Measurements from ENCODE around the gene DNTT. TPM values are rescaled to one million over a fixed set of nuclear protein-coding genes. Genes with fewer than 3 reads are reported as not detected.

The DNTT gene
- total and polyA plus RNA-seq, 2 of the 13 experiments (the other 11 are each of a cell fraction or from before 2014, with no cell fraction given), result not detected

- no peak overlapping the region for H2AFZ ChIP-seq (ENCODE audit: low read length)
- no peak overlapping the region for H3K9ac ChIP-seq (ENCODE audit: insufficient read depth, low read depth, low read length)
- ChIA-PET CTCF (ENCODE audit: low intra/inter-chr PET ratio, low total read pairs) (no interaction called here), POLR2A (no interaction called here)
- in situ Hi-C loops (cut with HindIII; ENCODE audit: extremely low pct_ligation_motif_present, low pct_unique_long_range_greater_than_20kb) (no loop called here), intact Hi-C loops (cut with micrococcal nuclease; ENCODE audit: unreplicated experiment) (no loop called here)
- TF ChIP-seq ZNF354B (CRISPR knock-in tag; IDR thresholded peaks at IDR 0.05) (no peak), CREBL2 (CRISPR knock-in tag; IDR thresholded peaks at IDR 0.05; ENCODE audit: borderline replicate concordance) (no peak), ZNF274 (CRISPR knock-in tag; IDR thresholded peaks at IDR 0.05) (no peak), KAT7 (CRISPR knock-in tag; IDR thresholded peaks at IDR 0.05; ENCODE audit: borderline replicate concordance) (no peak), ISX (CRISPR knock-in tag; conservative IDR thresholded peaks at IDR 0.05) (no peak), HMGA1 (CRISPR knock-in tag; conservative IDR thresholded peaks at IDR 0.05) (no peak), AHDC1 (CRISPR knock-in tag; IDR thresholded peaks at IDR 0.05; ENCODE audit: borderline replicate concordance) (no peak), ASH2L (IDR thresholded peaks at IDR 0.05; ENCODE audit: insufficient read length, low read depth, low read length) (no peak), GABPB1 (CRISPR knock-in tag; IDR thresholded peaks at IDR 0.05) (no peak), ZNF747 (CRISPR knock-in tag; IDR thresholded peaks at IDR 0.05; ENCODE audit: borderline replicate concordance) (no peak), FOXO1 (CRISPR knock-in tag; IDR thresholded peaks at IDR 0.05) (no peak), MXD1 (CRISPR knock-in tag; IDR thresholded peaks at IDR 0.05) (no peak), SETDB1 (CRISPR knock-in tag; IDR thresholded peaks at IDR 0.05; ENCODE audit: borderline replicate concordance) (no peak), BORCS8-MEF2B (CRISPR knock-in tag; IDR thresholded peaks at IDR 0.05) (no peak), SP4 (CRISPR knock-in tag; IDR thresholded peaks at IDR 0.05) (no peak), ZNF749 (CRISPR knock-in tag; IDR thresholded peaks at IDR 0.05; ENCODE audit: borderline replicate concordance) (no peak), ZNF501 (CRISPR knock-in tag; IDR thresholded peaks at IDR 0.05) (no peak), ZBTB7B (CRISPR knock-in tag; IDR thresholded peaks at IDR 0.05) (no peak)
- no peak overlapping the region for H3K27ac ChIP-seq (ENCODE audit: extremely low read length, insufficient read depth, low read length)
- H4K20me1 ChIP-seq (ENCODE audit: insufficient read depth, low read length), result 0 out of 2 replicates have a peak, but pooled peaks cover 2% of the 10 kb centered on the region
- H3K4me3 ChIP-seq (replicated peaks in 1 of 3; ENCODE audit: insufficient read depth in 1 of 3, low read depth in 2 of 3, low read length in 3 of 3), result no peak overlapping the region
- H3K36me3 ChIP-seq (replicated peaks in 1 of 2; ENCODE audit: control insufficient read depth in 1 of 2, insufficient read depth in 2 of 2, low read length in 2 of 2), result no peaks in the 10 kb centered on the region
- no peak for FAIRE-seq
- 12% methylated on average over 4 of the region's 4 CpGs for WGBS (ENCODE audit: low lambda C conversion rate)
- H3K4me1 ChIP-seq (ENCODE audit: insufficient read depth, low read length), result no peaks in the 10 kb centered on the region
- no peak for DNase-seq (ENCODE audit: low spot score)
- H3K79me2 ChIP-seq (ENCODE audit: insufficient read depth, low read length), result no peaks in the 10 kb centered on the region
- H3K4me2 ChIP-seq (ENCODE audit: low read depth, low read length), result no peak overlapping the region
- no peak for ATAC-seq
- peaks cover 0 to 21% of the 10 kb centered on the region in 2 experiments; a peak in 3 of 5 replicates for H3K27me3 ChIP-seq (ENCODE audit: control insufficient read depth in 1 of 2, insufficient read depth in 2 of 2, low read length in 2 of 2)
- no TSS peak for BruUV-seq (replicated peaks)
- H3K9me3 ChIP-seq (ENCODE audit: low read length), result no peaks in the 10 kb centered on the region
Measured at GRCh38 chr10:96257944-96258343, 46.3 kb upstream of the DNTT start.
